ENCODE data around the gene CHRNA9. TPM values are rescaled to one million over a fixed set of nuclear protein-coding genes. Genes with fewer than 3 reads are reported as not detected.
"Not testable (repeated sequence)": the region's sequence is repeated elsewhere in the genome, so short reads cannot be mapped to it uniquely, and the experiment has no call there.

Gene CHRNA9
- polyA plus RNA-seq, 6 donors from 2014 or later = 0.25 TPM; not detected in 5

- no peaks in the 10 kb centered on the region for H3K9me3 Mint-ChIP-seq
- no peak overlapping the region for H3K4me3 Mint-ChIP-seq
- DNase-seq (no peak), ATAC-seq (ENCODE audit: low read depth in 2 of 2) (no peak)
- H3K27me3 Mint-ChIP-seq = peaks cover 0 to 10% (median 0%) of the 10 kb centered on the region in 3 donors
- peak overlapping the region in 1 of 6 donors; percentile 8 for H3K27ac Mint-ChIP-seq
- H3K36me3 Mint-ChIP-seq = no peaks in the 10 kb centered on the region
- H3K4me1 Mint-ChIP-seq = no peaks in the 10 kb centered on the region
Measured at GRCh38 chr4:40380647-40381046, 45.5 kb downstream of the CHRNA9 start.

- H3K27ac Mint-ChIP-seq = peak overlapping the region in 1 of 6 donors; percentile 92
- no peak for ATAC-seq (ENCODE audit: low read depth in 2 of 2)
- no peaks in the 10 kb centered on the region for H3K27me3 Mint-ChIP-seq
- H3K4me3 Mint-ChIP-seq = no peak overlapping the region
- H3K9me3 Mint-ChIP-seq = no peaks in the 10 kb centered on the region
- no peaks in the 10 kb centered on the region for H3K4me1 Mint-ChIP-seq
- no peaks in the 10 kb centered on the region for H3K36me3 Mint-ChIP-seq
- DNase-seq = no peak
Measured at GRCh38 chr4:40388239-40388638, 53.1 kb downstream of the CHRNA9 start.

GRCh38 chr4:40389986-40390385 is 54.9 kb downstream of the CHRNA9 start:
- H3K36me3 Mint-ChIP-seq = no peaks in the 10 kb centered on the region
- H3K4me1 Mint-ChIP-seq = peaks cover 0 to 4% (median 0%) of the 10 kb centered on the region in 3 donors
- DNase-seq = no peak
- no peak overlapping the region for H3K4me3 Mint-ChIP-seq
- no peaks in the 10 kb centered on the region for H3K27me3 Mint-ChIP-seq
- no peaks in the 10 kb centered on the region for H3K9me3 Mint-ChIP-seq
- ATAC-seq (ENCODE audit: low read depth in 2 of 2) = no peak
- no peak overlapping the region for H3K27ac Mint-ChIP-seq

- ATAC-seq (ENCODE audit: low read depth in 2 of 2); H3K4me1 Mint-ChIP-seq; H3K27me3 Mint-ChIP-seq; H3K27ac Mint-ChIP-seq; DNase-seq; H3K36me3 Mint-ChIP-seq; H3K4me3 Mint-ChIP-seq; H3K9me3 Mint-ChIP-seq: not testable (repeated sequence)
Measured at GRCh38 chr4:40392241-40392640, 57.1 kb downstream of the CHRNA9 start.

GRCh38 chr4:40394236-40394635 is 59.1 kb downstream of the CHRNA9 start:
- no peak overlapping the region for H3K4me3 Mint-ChIP-seq
- DNase-seq = no peak
- no peaks in the 10 kb centered on the region for H3K9me3 Mint-ChIP-seq
- no peaks in the 10 kb centered on the region for H3K27me3 Mint-ChIP-seq
- ATAC-seq (ENCODE audit: low read depth in 2 of 2) = no peak
- H3K36me3 Mint-ChIP-seq = no peaks in the 10 kb centered on the region
- H3K27ac Mint-ChIP-seq = no peak overlapping the region
- peaks cover 0 to 4% (median 0%) of the 10 kb centered on the region in 3 donors for H3K4me1 Mint-ChIP-seq

GRCh38 chr4:40395166-40395900 is 60.2 kb downstream of the CHRNA9 start:
- H3K4me3 Mint-ChIP-seq = no peak overlapping the region
- ATAC-seq (ENCODE audit: low read depth in 2 of 2) (no peak), DNase-seq (no peak)
- H3K27me3 Mint-ChIP-seq = no peaks in the 10 kb centered on the region
- H3K27ac Mint-ChIP-seq = no peak overlapping the region
- H3K36me3 Mint-ChIP-seq = no peaks in the 10 kb centered on the region
- H3K4me1 Mint-ChIP-seq = peaks cover 0 to 4% (median 0%) of the 10 kb centered on the region in 3 donors
- no peaks in the 10 kb centered on the region for H3K9me3 Mint-ChIP-seq

- H3K9me3 Mint-ChIP-seq = no peaks in the 10 kb centered on the region
- H3K36me3 Mint-ChIP-seq = no peaks in the 10 kb centered on the region
- no peaks in the 10 kb centered on the region for H3K27me3 Mint-ChIP-seq
- no peak for DNase-seq
- ATAC-seq (ENCODE audit: low read depth in 2 of 2) = no peak
- H3K4me1 Mint-ChIP-seq = peaks cover 0 to 4% (median 0%) of the 10 kb centered on the region in 3 donors
- H3K4me3 Mint-ChIP-seq = no peak overlapping the region
- H3K27ac Mint-ChIP-seq = no peak overlapping the region
Measured at GRCh38 chr4:40395908-40396793, 61.0 kb downstream of the CHRNA9 start.

- H3K9me3 Mint-ChIP-seq = no peaks in the 10 kb centered on the region
- H3K36me3 Mint-ChIP-seq = no peaks in the 10 kb centered on the region
- peak overlapping the region in 1 of 8 donors; percentile 21 for H3K4me3 Mint-ChIP-seq
- no peaks in the 10 kb centered on the region for H3K4me1 Mint-ChIP-seq
- no peaks in the 10 kb centered on the region for H3K27me3 Mint-ChIP-seq
- peak overlapping the region in 2 of 6 donors; percentile 56 to 74 for H3K27ac Mint-ChIP-seq
- ATAC-seq (ENCODE audit: low read depth in 2 of 2) (no peak), DNase-seq (no peak)
Measured at GRCh38 chr4:40399578-40399977, 64.4 kb downstream of the CHRNA9 start.

- H3K27ac Mint-ChIP-seq = no peak overlapping the region
- no peaks in the 10 kb centered on the region for H3K4me1 Mint-ChIP-seq
- peaks cover 0 to 8% of the 10 kb centered on the region in 2 donors for H3K36me3 Mint-ChIP-seq
- H3K4me3 Mint-ChIP-seq = no peak overlapping the region
- DNase-seq = no peak
- no peaks in the 10 kb centered on the region for H3K27me3 Mint-ChIP-seq
- peaks cover 0 to 8% (median 6%) of the 10 kb centered on the region in 7 donors for H3K9me3 Mint-ChIP-seq
- ATAC-seq (ENCODE audit: low read depth in 2 of 2) = no peak
Measured at GRCh38 chr4:40401096-40401495, 66.0 kb downstream of the CHRNA9 start.

GRCh38 chr4:40401631-40402030 is 66.5 kb downstream of the CHRNA9 start:
- Mint-ChIP-seq H3K36me3 (peaks cover 0 to 8% of the 10 kb centered on the region in 2 donors), H3K27ac (no peak overlapping the region), H3K4me1 (no peaks in the 10 kb centered on the region), H3K27me3 (no peaks in the 10 kb centered on the region), H3K4me3 (no peak overlapping the region), H3K9me3 (peaks cover 0 to 13% (median 8%) of the 10 kb centered on the region in 7 donors)
- ATAC-seq (ENCODE audit: low read depth in 2 of 2) (no peak), DNase-seq (no peak)

GRCh38 chr4:40402556-40402955 is 67.4 kb downstream of the CHRNA9 start:
- no peaks in the 10 kb centered on the region for H3K27me3 Mint-ChIP-seq
- H3K27ac Mint-ChIP-seq = no peak overlapping the region
- no peak for ATAC-seq (ENCODE audit: low read depth in 2 of 2)
- H3K9me3 Mint-ChIP-seq = peaks cover 4 to 22% (median 16%) of the 10 kb centered on the region in 7 donors
- peaks cover 5 to 16% of the 10 kb centered on the region in 2 donors for H3K36me3 Mint-ChIP-seq
- no peak for DNase-seq
- no peaks in the 10 kb centered on the region for H3K4me1 Mint-ChIP-seq
- no peak overlapping the region for H3K4me3 Mint-ChIP-seq

GRCh38 chr4:40403081-40403480 is 67.9 kb downstream of the CHRNA9 start:
- H3K4me1 Mint-ChIP-seq = no peaks in the 10 kb centered on the region
- peak overlapping the region in 1 of 8 donors; percentile 3 for H3K4me3 Mint-ChIP-seq
- ATAC-seq (ENCODE audit: low read depth in 2 of 2) (no peak), DNase-seq (no peak)
- H3K9me3 Mint-ChIP-seq = peaks cover 8 to 27% (median 17%) of the 10 kb centered on the region in 7 donors
- H3K36me3 Mint-ChIP-seq = peaks cover 9 to 21% of the 10 kb centered on the region in 2 donors
- no peak overlapping the region for H3K27ac Mint-ChIP-seq
- H3K27me3 Mint-ChIP-seq = no peaks in the 10 kb centered on the region
